Mesenchymal stem cell (in vitro differentiated cells and primary cell): ENCODE measurements around the gene TTC3.

Experiments used
- DNase-seq: peaks from one replicate; pipeline ENCODE4 v3.0.0-alpha.2; 2013
- H2AFZ ChIP-seq: one replicate; pipeline ENCODE4 v1.6.1; 2013; ENCODE audit warnings: low read depth, mild to moderate bottlenecking, control low read depth, inconsistent platforms, low read length, moderate library complexity
- H2AK5ac ChIP-seq: 2 replicates; pipeline ENCODE4 v1.6.1; 2013; ENCODE audit warnings: low read length, moderate library complexity, mild to moderate bottlenecking, inconsistent platforms; ENCODE audit not compliant: severe bottlenecking
- H2BK120ac ChIP-seq: one replicate; pipeline ENCODE4 v1.6.1; 2013; ENCODE audit warnings: low read depth, mild to moderate bottlenecking, inconsistent platforms, low read length, moderate library complexity
- H2BK12ac ChIP-seq, 2 experiments: one replicate each; pipeline ENCODE4 v1.6.1; 2013; ENCODE audit warnings: inconsistent platforms in 2 of 2, low read length in 2 of 2, mild to moderate bottlenecking in 2 of 2, moderate library complexity in 2 of 2, control low read depth in 1 of 2
- H2BK15ac ChIP-seq: one replicate; pipeline ENCODE4 v1.6.1; 2013; ENCODE audit warnings: mild to moderate bottlenecking, low read depth, inconsistent platforms; ENCODE audit not compliant: poor library complexity, severe bottlenecking
- H2BK5ac ChIP-seq: 2 replicates; pipeline ENCODE4 v1.6.1; 2013; ENCODE audit warnings: low read depth, mild to moderate bottlenecking, low read length, control low read depth, inconsistent platforms; ENCODE audit not compliant: poor library complexity, severe bottlenecking
- H3K14ac ChIP-seq, 2 experiments: one replicate each; pipeline ENCODE4 v1.6.1; 2013; ENCODE audit warnings: inconsistent platforms in 2 of 2, low read length in 2 of 2, control low read depth in 1 of 2, mild to moderate bottlenecking in 1 of 2, moderate library complexity in 1 of 2
- H3K18ac ChIP-seq, 2 experiments: one replicate each; pipeline ENCODE4 v1.6.1; 2013; ENCODE audit warnings: inconsistent platforms in 2 of 2, low read length in 2 of 2, control low read depth in 1 of 2, low read depth in 1 of 2, mild to moderate bottlenecking in 1 of 2
- H3K23ac ChIP-seq, 2 experiments: one replicate each; pipeline ENCODE4 v1.6.1; 2013; ENCODE audit warnings: inconsistent platforms in 2 of 2, low read length in 2 of 2, mild to moderate bottlenecking in 2 of 2, moderate library complexity in 2 of 2, control low read depth in 1 of 2
- H3K27ac ChIP-seq: 2 replicates; pipeline ENCODE4 v1.5.1; 2013; ENCODE audit warnings: mild to moderate bottlenecking, moderate library complexity, low read length, control low read depth, inconsistent platforms; ENCODE audit not compliant: poor library complexity, severe bottlenecking
- H3K27me3 ChIP-seq, 2 experiments: 2 replicates each; pipeline versions ENCODE4 v1.6.1 to v1.7.0; 2013; ENCODE audit warnings: low read length in 2 of 2, mild to moderate bottlenecking in 2 of 2, moderate library complexity in 2 of 2, control low read depth in 1 of 2, inconsistent platforms in 1 of 2; ENCODE audit not compliant: control insufficient read depth in 1 of 2, insufficient read depth in 1 of 2
- H3K36me3 ChIP-seq, 2 experiments: 2 replicates each; pipeline versions ENCODE4 v1.6.1 to v1.7.0; 2013; ENCODE audit warnings: low read length in 2 of 2, control low read depth in 1 of 2, inconsistent platforms in 1 of 2, low read depth in 1 of 2, mild to moderate bottlenecking in 1 of 2; ENCODE audit not compliant: insufficient read depth in 2 of 2, control insufficient read depth in 1 of 2
- H3K4ac ChIP-seq, 2 experiments: one replicate each; pipeline ENCODE4 v1.6.1; 2013; ENCODE audit warnings: inconsistent platforms in 2 of 2, low read length in 2 of 2, mild to moderate bottlenecking in 2 of 2, moderate library complexity in 2 of 2, control low read depth in 1 of 2, low read depth in 1 of 2
- H3K4me1 ChIP-seq: 2 replicates; pipeline ENCODE4 v1.6.1; 2013; ENCODE audit warnings: low read depth, low read length, control low read depth; ENCODE audit not compliant: control insufficient read depth, insufficient read depth
- H3K4me2 ChIP-seq: 2 replicates; pipeline ENCODE4 v1.6.1; 2013; ENCODE audit warnings: low read length, mild to moderate bottlenecking, inconsistent platforms; ENCODE audit not compliant: poor library complexity, severe bottlenecking
- H3K4me3 ChIP-seq, 2 experiments: 2 replicates each; pipeline versions ENCODE4 v1.5.1 to v1.7.0; 2013; ENCODE audit warnings: low read length in 2 of 2, mild to moderate bottlenecking in 2 of 2, control low read depth in 1 of 2, low read depth in 1 of 2; ENCODE audit not compliant: insufficient read depth in 1 of 2
- H3K79me1 ChIP-seq: replicated peaks from 2 replicates; pipeline ENCODE4 v1.6.1; 2013; ENCODE audit warnings: mild to moderate bottlenecking, control low read depth, low read length, inconsistent platforms; ENCODE audit not compliant: poor library complexity, severe bottlenecking
- H3K9ac ChIP-seq: 2 replicates; pipeline ENCODE4 v1.7.0; 2013; ENCODE audit warnings: mild to moderate bottlenecking, low read length, moderate library complexity
- H3K9me3 ChIP-seq: 2 replicates; pipeline ENCODE4 v1.7.0; 2013; ENCODE audit warnings: mild to moderate bottlenecking, low read length; ENCODE audit not compliant: control insufficient read depth
- H4K8ac ChIP-seq: one replicate; pipeline ENCODE4 v1.6.1; 2013; ENCODE audit warnings: inconsistent platforms, mild to moderate bottlenecking, low read length, moderate library complexity
- H4K91ac ChIP-seq: one replicate; pipeline ENCODE4 v1.6.1; 2013; ENCODE audit warnings: mild to moderate bottlenecking, low read length, inconsistent platforms
- WGBS: methylation state at CpG from one replicate; pipeline ENCODE4 v1.1.7; 2013; ENCODE audit warnings: mixed read lengths; 5-methylcytosine and 5-hydroxymethylcytosine counted together

TTC3 gene

GRCh38 chr21:37241426-37241825 is 168.4 kb downstream of the TTC3 start:
- DNase-seq, result no peak
- Histone ChIP-seq H2BK15ac (no peak overlapping the region), H4K91ac (no peak overlapping the region), H3K23ac (no peak overlapping the region), H3K18ac (no peak overlapping the region), H3K9ac (no peak overlapping the region), H3K4ac (no peak overlapping the region), H2BK5ac (no peak overlapping the region), H3K79me1 (peaks cover 39% of the 10 kb centered on the region), H3K9me3 (no peaks in the 10 kb centered on the region), H3K36me3 (peaks cover 18 to 67% of the 10 kb centered on the region in 2 experiments), H2BK12ac (no peak overlapping the region), H2AFZ (no peak overlapping the region), H3K4me3 (no peak overlapping the region), H2AK5ac (no peak overlapping the region), H3K27me3 (no peaks in the 10 kb centered on the region), H3K14ac (no peak overlapping the region), H3K4me1 (peaks cover 7% of the 10 kb centered on the region), H4K8ac (no peak overlapping the region), H3K4me2 (no peak overlapping the region), H2BK120ac (no peak overlapping the region), H3K27ac (no peak overlapping the region)
- 100% methylated on average over 2 of the region's 7 CpGs for WGBS

GRCh38 chr21:37243961-37244360 is 170.9 kb downstream of the TTC3 start:
- Histone ChIP-seq H2BK15ac (no peak overlapping the region), H3K9ac (no peak overlapping the region), H2BK5ac (no peak overlapping the region), H2AFZ (no peak overlapping the region), H2AK5ac (no peak overlapping the region), H3K23ac (no peak overlapping the region), H3K4me1 (peaks cover 7% of the 10 kb centered on the region), H3K79me1 (peaks cover 31% of the 10 kb centered on the region), H4K8ac (no peak overlapping the region), H3K9me3 (no peaks in the 10 kb centered on the region), H2BK120ac (no peak overlapping the region), H4K91ac (no peak overlapping the region), H3K4ac (no peak overlapping the region), H3K4me2 (no peak overlapping the region), H3K18ac (no peak overlapping the region), H3K36me3 (peaks cover 10 to 41% of the 10 kb centered on the region in 2 experiments), H3K27ac (no peak overlapping the region), H2BK12ac (no peak overlapping the region), H3K4me3 (no peak overlapping the region), H3K27me3 (no peaks in the 10 kb centered on the region), H3K14ac (no peak overlapping the region)
- over 99% methylated on average over 6 of the region's 6 CpGs for WGBS
- no peak for DNase-seq

GRCh38 chr21:37244501-37245095 is 171.5 kb downstream of the TTC3 start:
- no peak overlapping the region for H4K91ac ChIP-seq
- H2BK12ac ChIP-seq, result no peak overlapping the region
- WGBS, result 93% methylated on average over 12 of the region's 12 CpGs
- H3K23ac ChIP-seq, result no peak overlapping the region
- no peak for DNase-seq
- H3K36me3 ChIP-seq, result peaks cover 8 to 36% of the 10 kb centered on the region in 2 experiments
- no peak overlapping the region for H3K27ac ChIP-seq
- H3K9me3 ChIP-seq, result no peaks in the 10 kb centered on the region
- H3K4me2 ChIP-seq, result no peak overlapping the region
- no peaks in the 10 kb centered on the region for H3K27me3 ChIP-seq
- H3K14ac ChIP-seq, result no peak overlapping the region
- no peak overlapping the region for H2AK5ac ChIP-seq
- no peak overlapping the region for H3K18ac ChIP-seq
- no peak overlapping the region for H2BK15ac ChIP-seq
- H3K4me1 ChIP-seq, result peaks cover 7% of the 10 kb centered on the region
- H3K4ac ChIP-seq, result no peak overlapping the region
- no peak overlapping the region for H4K8ac ChIP-seq
- no peak overlapping the region for H2BK120ac ChIP-seq
- no peak overlapping the region for H3K4me3 ChIP-seq
- H2BK5ac ChIP-seq, result no peak overlapping the region
- H3K79me1 ChIP-seq, result peaks cover 29% of the 10 kb centered on the region
- no peak overlapping the region for H2AFZ ChIP-seq
- H3K9ac ChIP-seq, result no peak overlapping the region

- DNase-seq, result no peak
- H3K79me1 ChIP-seq, result peaks cover 29% of the 10 kb centered on the region
- H3K36me3 ChIP-seq, result peaks cover 6 to 30% of the 10 kb centered on the region in 2 experiments
- H3K4me3 ChIP-seq, result no peak overlapping the region
- no peak overlapping the region for H2BK120ac ChIP-seq
- H3K4me1 ChIP-seq, result peaks cover 7% of the 10 kb centered on the region
- no peaks in the 10 kb centered on the region for H3K9me3 ChIP-seq
- H3K23ac ChIP-seq, result no peak overlapping the region
- no peak overlapping the region for H3K9ac ChIP-seq
- H3K27me3 ChIP-seq, result no peaks in the 10 kb centered on the region
- no peak overlapping the region for H4K8ac ChIP-seq
- no peak overlapping the region for H2AFZ ChIP-seq
- no peak overlapping the region for H3K14ac ChIP-seq
- no peak overlapping the region for H2AK5ac ChIP-seq
- H3K4me2 ChIP-seq, result no peak overlapping the region
- H3K27ac ChIP-seq, result no peak overlapping the region
- 96% methylated on average over 8 of the region's 8 CpGs for WGBS
- H3K4ac ChIP-seq, result no peak overlapping the region
- no peak overlapping the region for H3K18ac ChIP-seq
- no peak overlapping the region for H4K91ac ChIP-seq
- H2BK15ac ChIP-seq, result no peak overlapping the region
- H2BK12ac ChIP-seq, result no peak overlapping the region
- no peak overlapping the region for H2BK5ac ChIP-seq
Measured at GRCh38 chr21:37245151-37245550, 172.1 kb downstream of the TTC3 start.
